ENCODE results near the gene KRTAP4-9. TPM values are rescaled to one million over a fixed set of nuclear protein-coding genes. Genes with fewer than 3 reads are reported as not detected.
"Not testable (repeated sequence)": the region's sequence is repeated elsewhere in the genome, so short reads cannot be mapped to it uniquely, and the experiment has no call there.

The KRTAP4-9 gene
- total RNA-seq, 4 donors from 2014 or later, result not detected

DNA sequence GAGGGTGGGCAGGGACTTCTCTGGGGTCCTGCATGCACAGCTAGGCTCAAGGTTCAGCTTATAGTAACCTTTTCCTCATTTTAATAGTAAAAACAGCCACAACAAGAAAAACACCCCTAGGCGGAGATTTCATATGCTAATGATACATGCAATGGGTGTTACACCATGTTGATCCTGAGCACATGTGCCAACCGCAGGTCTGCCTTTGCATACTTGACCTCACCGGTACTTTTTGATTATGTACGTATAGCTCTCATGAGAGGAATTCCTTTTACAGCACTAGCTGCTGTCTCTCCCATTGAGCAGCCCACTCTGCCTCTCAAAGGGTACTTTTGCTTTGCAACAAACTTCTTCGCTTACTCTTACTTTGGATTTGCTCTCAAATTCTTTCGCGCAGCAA, 9.1 kb upstream of the KRTAP4-9 start:
- Histone ChIP-seq H3K4me1 (no peaks in the 10 kb centered on the region), H3K27me3 (no peaks in the 10 kb centered on the region), H3K9me3 (no peaks in the 10 kb centered on the region), H3K4me3 (no peak overlapping the region), H3K27ac (no peak overlapping the region), H3K36me3 (no peaks in the 10 kb centered on the region)
- TF ChIP-seq POLR2A (IDR thresholded peaks at IDR 0.05), result no peak
- TF ChIP-seq CTCF (IDR thresholded peaks at IDR 0.05), result no peak
- no peak for DNase-seq

- Histone ChIP-seq H3K27me3 (no peaks in the 10 kb centered on the region), H3K36me3 (no peaks in the 10 kb centered on the region), H3K9me3 (no peaks in the 10 kb centered on the region), H3K4me1 (no peaks in the 10 kb centered on the region), H3K4me3 (no peak within 1 kb of the TSS), H3K27ac (no peak within 1 kb of the TSS)
- TF ChIP-seq POLR2A (IDR thresholded peaks at IDR 0.05) (no peak), CTCF (IDR thresholded peaks at IDR 0.05) (no peak)
- DNase-seq, result no peak
Measured at GRCh38 chr17:41098042-41098441, 7.1 kb upstream of the KRTAP4-9 start, which contains the start of gene KRTAP4-8. KRTAP4-8 (minus strand) TSS chr17:41098142; CDS start chr17:41098084, 58 bp downstream.

DNA sequence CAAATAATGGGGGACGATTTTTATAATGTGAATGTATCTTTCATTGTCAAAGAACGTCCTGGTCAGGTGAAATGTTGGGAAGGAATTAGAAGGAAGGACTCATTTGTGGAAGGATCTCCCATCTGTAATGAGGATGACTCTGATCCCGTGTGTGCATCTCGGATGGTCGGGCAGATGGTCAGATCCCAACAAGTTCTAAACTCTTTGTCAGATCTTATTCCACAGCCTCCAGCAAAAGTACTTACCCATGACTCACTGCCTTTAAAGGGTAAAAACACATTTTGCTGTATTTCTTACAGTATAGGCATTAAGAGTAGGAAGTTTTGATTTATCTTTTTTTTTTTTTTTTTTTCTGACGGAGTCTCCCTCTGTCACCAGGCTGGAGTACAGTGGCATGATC, 6.7 kb upstream of the KRTAP4-9 start:
- Histone ChIP-seq H3K4me3 (no peak overlapping the region), H3K36me3 (no peaks in the 10 kb centered on the region), H3K4me1 (no peaks in the 10 kb centered on the region), H3K27me3 (no peaks in the 10 kb centered on the region), H3K27ac (no peak overlapping the region), H3K9me3 (no peaks in the 10 kb centered on the region)
- TF ChIP-seq POLR2A (IDR thresholded peaks at IDR 0.05) (no peak), CTCF (IDR thresholded peaks at IDR 0.05) (no peak)
- DNase-seq, result no peak

DNA sequence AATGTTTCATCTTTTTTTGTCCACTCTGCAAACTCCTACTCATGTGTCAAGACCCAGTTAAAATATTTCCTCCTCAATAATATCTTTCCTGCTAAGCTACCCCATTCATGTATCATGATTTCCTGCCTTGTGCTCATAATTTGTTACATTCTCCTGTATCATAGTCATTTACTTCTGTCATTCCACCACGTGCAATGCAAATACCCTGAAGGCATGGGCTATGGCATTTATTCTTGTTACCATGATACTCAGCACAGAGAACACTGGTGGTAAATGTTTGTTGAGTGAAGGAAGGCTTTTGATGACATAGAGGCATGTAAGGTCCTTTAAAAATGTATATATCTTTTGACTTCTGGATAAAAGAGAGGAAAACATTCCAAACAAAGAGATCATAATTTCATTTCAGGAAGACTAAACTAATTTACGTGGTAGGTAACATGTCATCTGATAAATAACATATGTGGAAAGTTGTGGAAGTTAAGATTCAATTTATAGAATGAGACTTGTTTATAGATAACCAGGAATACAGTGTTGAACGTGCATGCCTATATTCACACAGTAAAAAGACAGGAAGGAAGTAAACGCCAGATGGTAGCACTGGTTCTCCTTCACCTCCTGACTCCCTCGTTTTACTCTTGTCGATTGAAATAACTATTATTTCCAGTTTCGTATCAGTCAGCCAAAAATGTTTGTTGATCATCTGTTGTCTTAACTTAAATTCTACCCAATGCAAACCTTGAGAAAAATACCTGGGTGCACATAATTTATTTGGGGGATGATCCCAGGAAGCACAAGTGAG, 5.3 kb upstream of the KRTAP4-9 start:
- not testable (repeated sequence) for H3K36me3 ChIP-seq, DNase-seq, H3K4me1 ChIP-seq, H3K4me3 ChIP-seq, H3K27me3 ChIP-seq, H3K9me3 ChIP-seq, H3K27ac ChIP-seq

- no peak within 1 kb of the TSS for H3K27ac ChIP-seq
- no peaks in the 10 kb centered on the region for H3K27me3 ChIP-seq
- no peak for DNase-seq
- H3K36me3 ChIP-seq, result no peaks in the 10 kb centered on the region
- no peaks in the 10 kb centered on the region for H3K9me3 ChIP-seq
- H3K4me1 ChIP-seq, result no peaks in the 10 kb centered on the region
- H3K4me3 ChIP-seq, result no peak within 1 kb of the TSS
- no peak for TF ChIP-seq POLR2A (IDR thresholded peaks at IDR 0.05)
- TF ChIP-seq CTCF (IDR thresholded peaks at IDR 0.05), result no peak
Measured at GRCh38 chr17:41101586-41102259, 3.5 kb upstream of the KRTAP4-9 start, which contains the start of gene KRTAP4-16. KRTAP4-16 (minus strand) TSS chr17:41102209; CDS start chr17:41102209, 0 bp downstream.

GRCh38 chr17:41103896-41104295, 1.3 kb upstream of the KRTAP4-9 start:
- Histone ChIP-seq H3K4me1 (no peaks in the 10 kb centered on the region), H3K4me3 (no peak overlapping the region), H3K27ac (no peak overlapping the region), H3K9me3 (no peaks in the 10 kb centered on the region), H3K27me3 (no peaks in the 10 kb centered on the region), H3K36me3 (no peaks in the 10 kb centered on the region)
- no peak for DNase-seq
- TF ChIP-seq POLR2A (IDR thresholded peaks at IDR 0.05) (no peak), CTCF (IDR thresholded peaks at IDR 0.05) (no peak)

DNA sequence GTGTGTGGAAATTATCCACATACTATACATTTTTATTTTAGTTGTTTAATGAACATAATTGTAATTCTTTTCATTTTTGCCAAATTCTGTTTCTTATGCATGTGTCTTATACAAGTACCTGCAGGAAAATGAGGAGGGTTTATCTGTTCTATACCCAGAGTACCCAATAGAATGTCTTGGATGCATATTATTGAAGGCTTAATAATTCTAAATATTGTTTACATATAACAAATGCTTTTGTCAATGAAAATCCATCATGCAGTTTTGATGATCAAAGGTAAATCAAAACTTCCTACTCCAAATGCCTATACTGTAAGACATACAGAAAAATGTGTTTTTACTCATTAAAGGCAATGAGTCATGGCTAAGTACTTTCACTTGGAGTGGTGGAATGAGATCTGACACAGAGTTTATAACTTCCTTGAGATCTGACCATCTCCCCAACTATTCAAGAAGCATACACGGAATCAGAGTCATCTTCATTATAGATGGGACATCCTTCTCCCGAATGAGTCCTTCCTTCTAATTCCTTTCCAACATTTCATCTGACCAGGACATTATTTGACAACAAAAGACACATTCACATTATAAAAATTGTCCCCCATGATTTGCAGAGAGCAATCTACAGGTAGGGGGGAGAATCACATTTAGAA, 677 bp upstream of the KRTAP4-9 start:
- not testable (repeated sequence) for DNase-seq, H3K27ac ChIP-seq, H3K9me3 ChIP-seq

More for the DNA sequence above, 677 bp upstream of the KRTAP4-9 start:
- H3K36me3 ChIP-seq, H3K4me3 ChIP-seq, H3K27me3 ChIP-seq, H3K4me1 ChIP-seq: not testable (repeated sequence)

All from Peyer's patch (tissue), 4 donors.